GM19372 (cell line): ENCODE data around the gene TYSND1.
A peak's percentile ranks its signal among the peaks of the same experiment; 100 is the strongest.
"Not testable (repeated sequence)": the region's sequence is repeated elsewhere in the genome, so short reads cannot be mapped to it uniquely, and the experiment has no call there.

Experiments used
- ATAC-seq: cut with Tn5 transposase; IDR thresholded peaks from one replicate; pipeline ENCODE4 v1.9.1; 2021; ENCODE audit warnings: mild to moderate bottlenecking, low read depth, moderate library complexity; ENCODE audit not compliant: unreplicated experiment

Gene TYSND1

GRCh38 chr10:70135684-70136083, 10.8 kb downstream of the TYSND1 start:
- ATAC-seq = no peak

- no peak for ATAC-seq
Observed at GRCh38 chr10:70135046-70135445, 11.5 kb downstream of the TYSND1 start.

DNA sequence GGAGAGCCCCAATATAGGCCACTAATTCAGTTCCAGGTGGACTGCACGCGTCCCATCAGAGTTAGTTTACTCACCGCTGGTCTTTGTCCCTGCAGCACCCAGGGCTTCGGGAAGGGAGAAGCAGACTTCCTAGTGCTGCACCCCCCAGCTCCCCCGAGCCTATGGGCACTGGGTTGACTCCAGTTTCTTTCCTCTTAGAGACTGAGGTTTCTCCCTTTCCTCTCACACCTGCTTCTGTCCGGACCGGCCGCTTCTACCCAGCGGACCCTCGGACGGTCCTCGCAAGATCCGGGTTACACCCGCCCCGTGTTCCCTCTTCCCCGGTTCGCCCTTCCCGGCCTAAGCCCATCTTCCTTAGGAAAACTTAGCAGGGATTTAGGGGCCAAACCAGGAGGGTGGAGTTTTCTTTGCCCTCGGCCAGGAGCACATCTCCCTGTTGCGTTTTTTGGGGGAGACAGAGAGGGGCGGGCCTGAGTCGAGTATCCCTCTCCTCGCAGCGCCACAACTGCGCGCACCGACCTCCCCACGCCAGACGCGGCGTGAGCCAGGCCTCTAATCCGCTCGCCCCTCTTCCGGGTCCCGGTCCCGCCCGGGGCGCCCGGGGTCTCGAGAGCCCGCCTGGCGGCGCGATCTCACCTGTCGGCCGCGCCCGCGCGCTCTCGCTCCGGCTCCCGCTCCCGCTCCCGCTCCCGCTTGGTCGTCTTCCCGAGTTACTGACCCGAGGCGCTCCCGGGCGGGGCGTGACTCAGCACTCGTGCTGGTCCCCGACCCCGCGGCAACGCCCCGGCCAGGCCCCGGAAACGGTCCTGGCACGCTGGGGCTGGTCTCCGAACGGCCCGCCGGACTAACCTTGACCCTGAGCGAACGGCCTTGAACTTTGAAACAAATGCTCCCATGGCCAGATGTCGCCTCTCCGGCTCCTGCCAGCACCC, 14.1 kb downstream of the TYSND1 start, which contains the start of gene AIFM2:
Gene AIFM2 (minus strand): TSS at position 728 of the 932 bp plus-strand sequence. CDS start 8,741 bp downstream, outside the sequence.
- ATAC-seq = peak; percentile 70

- no peak for ATAC-seq
Observed at GRCh38 chr10:70131560-70131937, 15.0 kb downstream of the TYSND1 start.

DNA sequence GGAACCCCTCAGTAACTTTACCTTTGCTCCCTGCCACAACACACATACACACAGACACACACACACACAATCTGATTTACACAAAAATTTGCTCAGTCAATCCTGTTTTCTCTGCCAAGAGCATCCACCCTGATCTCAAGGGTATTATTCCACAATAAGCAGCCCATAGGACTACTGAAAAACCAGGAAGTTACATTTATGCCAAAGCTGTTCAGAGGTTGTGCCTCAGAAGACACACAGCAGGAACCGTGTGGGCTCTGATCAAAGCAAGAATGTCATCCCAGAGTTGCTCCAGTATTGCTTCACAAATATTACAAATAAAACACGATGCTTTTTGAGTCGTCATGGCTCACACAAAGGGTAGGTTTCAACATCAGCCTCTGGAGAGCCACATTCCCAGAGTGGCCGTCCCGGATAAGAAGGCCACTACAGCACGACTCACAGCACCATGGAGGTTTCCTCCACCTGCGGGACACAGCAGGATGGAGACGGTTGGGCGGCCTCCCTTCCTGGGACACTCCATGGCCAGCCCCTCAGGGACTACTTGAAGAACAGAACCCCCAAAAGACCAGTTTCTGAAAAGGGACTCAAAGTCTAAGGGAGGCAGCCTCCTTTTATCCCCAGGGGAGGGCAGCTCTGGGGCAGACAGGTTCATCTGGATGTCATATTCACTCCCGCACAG, 15.5 kb downstream of the TYSND1 start:
- ATAC-seq = no peak

DNA sequence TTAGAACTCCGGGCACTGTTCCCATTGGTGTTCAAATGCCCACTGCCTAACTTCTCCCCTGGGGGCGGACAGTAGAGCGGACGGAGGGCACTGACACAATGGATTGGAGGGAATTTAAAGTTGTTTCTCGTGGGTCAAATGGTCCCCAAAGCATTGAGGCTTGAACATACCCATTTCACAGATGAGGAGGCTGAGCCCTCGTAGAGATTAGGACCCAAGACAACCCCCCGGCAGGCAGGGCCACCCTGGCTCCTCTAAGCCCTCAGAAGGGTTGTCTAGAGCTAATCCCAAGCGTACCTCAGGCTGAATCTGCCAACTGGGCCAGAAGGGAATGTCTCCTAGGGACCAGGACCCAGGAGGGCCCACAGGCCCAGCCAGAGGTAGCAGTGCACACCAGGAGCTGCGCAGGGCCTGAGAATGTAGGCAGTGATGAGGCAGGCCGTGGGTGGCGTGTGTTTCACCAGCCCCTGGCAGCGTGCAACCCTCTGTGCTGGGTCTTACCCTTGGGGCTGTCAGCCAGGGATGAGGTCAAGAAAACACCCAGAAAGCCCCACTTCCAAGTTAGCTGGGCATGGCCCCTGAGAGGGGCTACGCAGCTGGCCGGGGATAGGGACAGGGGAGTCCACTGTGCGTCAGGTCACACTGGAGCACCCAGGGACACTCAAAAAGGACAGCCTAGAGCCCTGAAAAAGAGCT, 19.7 kb downstream of the TYSND1 start:
- ATAC-seq = no peak

- ATAC-seq = no peak
Observed at GRCh38 chr10:70125918-70126552, 20.5 kb downstream of the TYSND1 start.

DNA sequence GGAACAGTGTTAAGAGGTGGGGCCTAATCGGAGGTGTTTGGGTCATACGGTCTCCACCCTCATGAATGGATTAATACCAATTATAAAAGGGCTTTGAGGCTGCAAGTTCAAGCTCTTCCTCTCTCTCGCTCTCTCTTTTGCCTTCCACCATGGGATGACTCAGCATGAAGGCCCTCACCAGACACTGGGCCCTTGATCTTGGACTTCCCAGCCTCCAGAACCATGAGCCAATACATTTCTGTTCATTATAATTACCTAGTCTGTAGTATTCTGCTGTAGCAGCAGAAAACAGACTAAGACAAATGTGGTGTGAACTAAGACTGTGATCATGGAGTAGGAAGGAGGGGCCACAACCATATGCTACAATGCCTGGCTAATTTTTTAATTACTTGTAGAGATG, 21.6 kb downstream of the TYSND1 start:
- ATAC-seq = no peak

GRCh38 chr10:70124415-70124814, 22.1 kb downstream of the TYSND1 start:
- ATAC-seq = no peak

DNA sequence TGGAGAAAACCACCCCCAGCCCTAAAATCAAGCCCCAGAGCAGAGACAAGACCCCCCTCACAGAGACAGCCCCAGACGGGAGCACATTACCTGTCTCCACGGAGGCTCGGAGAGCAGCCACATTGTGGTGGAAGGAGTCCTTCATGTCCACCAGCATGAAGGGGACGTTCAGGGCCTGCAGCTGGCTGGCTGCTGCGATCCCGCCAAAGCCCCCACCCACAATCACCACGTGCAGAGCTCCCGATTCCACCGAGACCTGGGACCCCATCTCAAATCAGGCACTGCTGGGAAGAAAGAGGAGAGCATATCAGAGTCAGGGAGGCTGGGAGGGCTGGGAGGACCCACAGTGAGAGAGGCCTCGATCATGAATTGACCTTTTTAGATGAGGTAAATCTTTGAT, 22.7 kb downstream of the TYSND1 start:
- ATAC-seq = no peak

DNA sequence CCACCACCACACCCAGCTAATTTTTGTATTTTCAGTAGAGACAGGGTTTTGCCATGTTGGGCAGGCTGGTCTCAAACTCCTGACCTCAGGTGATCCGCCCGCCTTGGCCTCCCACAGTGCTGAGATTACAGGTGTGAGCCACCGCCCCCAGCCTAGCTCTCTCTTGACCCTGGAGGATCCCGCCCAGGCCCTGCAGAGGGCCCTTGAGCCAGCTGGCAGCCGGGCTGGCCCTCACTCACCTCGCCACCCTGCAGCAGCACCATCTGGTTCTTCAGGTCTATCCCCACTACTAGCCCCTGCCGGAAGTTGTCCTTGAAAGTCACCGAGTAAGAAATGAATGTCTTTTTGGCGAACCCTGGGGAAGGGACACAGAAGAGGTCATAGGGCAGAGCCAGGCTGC, 23.3 kb downstream of the TYSND1 start:
- not testable (repeated sequence) for ATAC-seq

DNA sequence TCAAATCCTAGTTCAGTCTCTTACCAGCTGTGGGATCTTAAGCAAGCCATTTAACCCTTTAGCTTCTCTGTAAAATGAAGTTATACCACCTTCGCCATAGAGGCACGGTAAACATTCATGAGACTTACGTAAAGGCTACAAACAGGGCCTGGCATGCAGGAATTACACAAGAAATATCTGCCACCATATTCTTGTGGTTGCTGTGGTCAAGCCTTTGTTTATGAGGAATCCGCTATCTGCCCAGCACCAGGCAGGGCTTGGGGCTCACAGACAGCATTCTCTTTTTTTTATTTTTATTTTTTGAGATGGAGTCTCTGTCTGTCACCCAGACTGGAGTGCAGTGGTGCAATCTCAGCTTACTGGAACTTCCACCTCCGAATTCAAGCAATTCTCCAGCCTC, 23.8 kb downstream of the TYSND1 start:
- no peak for ATAC-seq

- no peak for ATAC-seq
Observed at GRCh38 chr10:70121281-70121949, 25.1 kb downstream of the TYSND1 start.

- no peak for ATAC-seq
Observed at GRCh38 chr10:70120417-70120816, 26.1 kb downstream of the TYSND1 start.

DNA sequence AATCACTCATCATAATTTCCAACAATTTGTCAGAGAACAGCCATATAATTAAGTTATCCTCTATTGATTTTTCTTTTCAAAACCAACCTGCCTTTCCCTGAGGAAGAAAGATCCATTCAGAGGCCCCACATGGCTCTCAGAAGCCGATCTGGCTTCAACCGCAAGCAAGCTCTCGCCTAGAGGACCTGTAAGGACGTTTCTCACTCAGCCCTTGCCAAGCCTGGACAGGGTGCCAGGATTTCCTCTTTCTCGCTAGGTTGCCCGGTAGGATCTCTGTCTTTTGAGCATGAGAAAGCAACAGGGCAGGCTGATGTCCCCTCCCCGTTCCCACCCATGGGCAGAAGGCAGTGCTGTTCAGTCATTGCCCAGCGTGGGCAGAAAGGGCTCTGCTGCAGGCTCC, 26.9 kb downstream of the TYSND1 start:
- no peak for ATAC-seq

DNA sequence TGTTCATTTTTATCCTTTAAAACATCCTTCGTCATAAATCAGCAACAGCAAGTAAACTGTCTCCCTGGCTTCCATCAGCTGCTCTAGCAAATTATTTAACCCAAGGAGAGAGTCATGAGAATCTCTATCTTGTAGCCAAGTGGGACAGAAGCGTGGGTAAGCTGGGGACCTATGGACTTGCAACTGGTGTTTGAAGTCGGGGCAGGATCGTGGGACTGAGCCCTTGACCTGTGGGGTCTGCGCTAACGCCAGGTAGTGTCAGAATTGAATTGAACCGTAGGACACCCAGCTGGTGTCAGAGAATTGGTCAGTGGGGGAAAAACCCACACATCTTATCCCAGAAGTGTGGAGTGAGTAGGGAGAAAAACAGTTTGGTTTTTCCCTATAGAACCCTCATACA, 27.3 kb downstream of the TYSND1 start:
- no peak for ATAC-seq

DNA sequence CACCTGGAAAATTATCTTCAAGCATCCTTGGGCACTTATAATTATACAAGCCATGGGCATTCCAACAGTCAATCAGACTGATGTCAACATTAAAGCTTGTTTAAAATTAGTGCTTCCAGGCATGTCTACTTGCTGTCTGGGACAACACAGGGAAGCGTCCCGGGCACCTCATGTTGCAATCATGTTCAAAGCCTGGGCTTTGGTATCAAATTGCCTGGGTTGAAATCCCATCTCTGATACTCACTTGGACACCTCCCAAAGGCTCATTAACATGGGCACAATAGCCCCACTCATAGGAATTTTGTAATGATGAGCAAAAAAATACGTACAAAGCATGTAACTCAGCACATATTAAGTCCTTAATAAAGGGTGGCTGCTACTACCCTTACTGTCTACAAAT, 28.3 kb downstream of the TYSND1 start:
- ATAC-seq = no peak

DNA sequence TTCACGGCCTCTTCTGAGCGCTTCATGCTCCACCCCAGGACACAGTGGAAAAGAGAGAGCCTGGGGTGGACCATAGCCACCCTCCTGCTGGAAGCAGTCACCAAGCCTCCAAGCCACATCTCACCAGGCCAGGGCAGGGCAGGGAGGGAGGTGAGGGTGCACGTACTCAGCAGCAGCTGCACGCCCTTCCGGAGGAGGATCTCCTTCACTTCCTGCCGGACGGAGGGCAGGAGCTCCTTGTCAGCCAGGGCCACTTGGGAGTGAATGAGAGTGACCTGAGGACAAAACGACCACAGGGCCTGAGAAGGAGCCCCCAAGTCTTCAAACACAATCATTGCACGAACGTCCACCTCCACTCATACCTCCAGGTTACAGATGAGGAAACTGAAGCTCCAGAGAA, 28.9 kb downstream of the TYSND1 start:
- ATAC-seq = no peak

DNA sequence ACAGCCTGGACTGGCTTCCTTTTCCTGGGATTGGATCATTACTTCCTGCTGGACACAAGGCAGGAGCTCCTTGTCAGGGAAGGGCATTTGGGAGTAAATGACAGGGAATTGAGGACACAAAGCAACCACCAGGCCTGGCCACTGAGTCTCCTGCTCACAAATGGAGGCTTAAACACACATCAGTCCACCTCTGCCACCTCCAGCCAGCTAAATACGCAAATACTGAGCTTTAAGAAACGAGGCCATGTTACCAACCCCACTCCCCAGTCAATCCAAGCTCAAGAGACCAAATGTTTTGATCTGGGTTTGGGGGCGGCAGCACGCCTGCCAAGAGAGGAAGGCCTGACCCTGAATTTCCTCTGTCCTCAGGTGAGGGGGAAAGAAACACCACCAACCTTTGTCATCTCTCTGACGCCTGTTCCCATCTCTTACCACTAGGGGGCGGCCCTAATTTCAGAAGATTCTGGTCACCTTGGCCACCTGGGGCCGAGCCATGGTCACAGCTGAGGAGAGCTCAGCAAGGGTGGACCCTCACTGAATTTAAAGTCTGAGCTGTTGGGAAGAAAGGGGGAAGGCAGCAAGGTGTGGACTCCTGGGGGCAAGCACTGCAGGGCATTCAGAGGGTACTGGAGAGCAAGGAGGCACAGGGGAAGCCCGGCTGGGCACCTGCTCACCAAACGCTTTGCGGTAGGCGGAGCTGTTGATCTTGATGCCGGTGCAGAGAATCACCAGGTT, 30.4 kb downstream of the TYSND1 start:
- ATAC-seq = no peak
